OCI-LY1 (cell line): ENCODE results near the gene CASQ2.

Experiments
- H2AFZ ChIP-seq: fragments of 200-600 bp; sonication (generic), shearing (Covaris generic); 2 replicates; pipeline ENCODE4 v1.6.0; 2014; ENCODE audit warnings: antibody characterized with exemption, mild to moderate bottlenecking, low read length
- H3F3A ChIP-seq: fragments of 200-600 bp; sonication (generic), shearing (Covaris generic); 2 replicates; pipeline ENCODE4 v1.6.0; 2014; ENCODE audit warnings: mild to moderate bottlenecking, antibody characterized with exemption, low read length, moderate library complexity; ENCODE audit not compliant: insufficient read depth
- H3K27ac ChIP-seq: fragments of 200-600 bp; sonication (generic); 2 replicates; pipeline ENCODE4 v1.5.1; 2014; ENCODE audit warnings: low read length, mixed run types, mild to moderate bottlenecking, low read depth; ENCODE audit not compliant: poor library complexity, severe bottlenecking
- H3K27me3 ChIP-seq: fragments of 200-600 bp; sonication (generic); 2 replicates; pipeline ENCODE4 v1.6.0; 2014; ENCODE audit warnings: antibody characterized with exemption, mild to moderate bottlenecking, low read length, moderate library complexity; ENCODE audit not compliant: insufficient read depth
- H3K36me3 ChIP-seq: fragments of 200-600 bp; sonication (generic); 2 replicates; pipeline ENCODE4 v1.6.1; 2014; ENCODE audit warnings: mild to moderate bottlenecking, antibody characterized with exemption, low read length, moderate library complexity, mixed read lengths; ENCODE audit not compliant: insufficient read depth
- H3K4me1 ChIP-seq: fragments of 200-600 bp; sonication (generic); 2 replicates; pipeline ENCODE4 v1.5.1; 2014; ENCODE audit warnings: mild to moderate bottlenecking, low read length, moderate library complexity; ENCODE audit not compliant: insufficient read depth, severe bottlenecking
- H3K4me2 ChIP-seq: fragments of 200-600 bp; sonication (generic), shearing (Covaris generic); 2 replicates; pipeline ENCODE4 v1.6.1; 2014; ENCODE audit warnings: low read length
- H3K4me3 ChIP-seq: fragments of 200-600 bp; sonication (generic); 2 replicates; pipeline ENCODE4 v1.5.1; 2014; ENCODE audit warnings: low read length, low read depth, mild to moderate bottlenecking, mixed read lengths; ENCODE audit not compliant: poor library complexity, severe bottlenecking
- H3K79me2 ChIP-seq: fragments of 200-600 bp; shearing (Covaris generic); 2 replicates; pipeline ENCODE4 v1.6.1; 2016; ENCODE audit warnings: mixed run types, low read length, mixed read lengths; ENCODE audit not compliant: insufficient read depth
- H3K9ac ChIP-seq: fragments of 200-600 bp; sonication (generic), shearing (Covaris generic); 2 replicates; pipeline ENCODE4 v1.6.1; 2014; ENCODE audit warnings: mild to moderate bottlenecking, low read length, mixed read lengths
- H3K9me2 ChIP-seq: fragments of 200-600 bp; sonication (generic), shearing (Covaris generic); 2 replicates; pipeline ENCODE4 v1.6.1; 2014; ENCODE audit warnings: low read depth, mild to moderate bottlenecking, low read length, mixed read lengths
- H3K9me3 ChIP-seq: fragments of 200-600 bp; shearing (Covaris generic); 2 replicates; pipeline ENCODE4 v1.6.1; 2014; ENCODE audit warnings: low read length, mixed read lengths
- H4K20me1 ChIP-seq: fragments of 200-600 bp; sonication (generic), shearing (Covaris generic); 2 replicates; pipeline ENCODE4 v1.6.0; 2016; ENCODE audit warnings: mild to moderate bottlenecking, low read length; ENCODE audit not compliant: insufficient read depth
- CTCF ChIP-seq: fragments of 200-600 bp; sonication (generic), shearing (Covaris generic); IDR thresholded peaks from 2 replicates; pipeline ENCODE4 v1.5.1; 2017; ENCODE audit warnings: mild to moderate bottlenecking, antibody characterized with exemption, low read length, moderate library complexity, mixed read lengths
- EZH2 ChIP-seq: fragments of 200-600 bp; sonication (generic), shearing (Covaris generic); IDR thresholded peaks from 2 replicates; pipeline ENCODE4 v1.8.0; 2017; ENCODE audit warnings: borderline replicate concordance, mixed run types, mild to moderate bottlenecking, antibody characterized with exemption, low read length, moderate library complexity, mixed read lengths

Gene CASQ2

GRCh38 chr1:115705963-115706362 lies 62.6 kb downstream of the CASQ2 start:
- H2AFZ ChIP-seq = no peak overlapping the region
- H3K36me3 ChIP-seq = no peaks in the 10 kb centered on the region
- H3K4me3 ChIP-seq = no peak overlapping the region
- H3K4me1 ChIP-seq = no peaks in the 10 kb centered on the region
- no peaks in the 10 kb centered on the region for H3K27me3 ChIP-seq
- H3F3A ChIP-seq = no peaks in the 10 kb centered on the region
- TF ChIP-seq EZH2 (no peak), CTCF (no peak)
- no peaks in the 10 kb centered on the region for H3K9me3 ChIP-seq
- no peak overlapping the region for H3K4me2 ChIP-seq
- no peaks in the 10 kb centered on the region for H3K9me2 ChIP-seq
- no peak overlapping the region for H3K9ac ChIP-seq
- H3K79me2 ChIP-seq = no peaks in the 10 kb centered on the region
- H4K20me1 ChIP-seq = no peaks in the 10 kb centered on the region
- H3K27ac ChIP-seq = no peak overlapping the region

- Histone ChIP-seq H3K9me2 (no peaks in the 10 kb centered on the region), H2AFZ (no peak overlapping the region), H3K27ac (no peak overlapping the region), H4K20me1 (no peaks in the 10 kb centered on the region), H3K79me2 (no peaks in the 10 kb centered on the region), H3K36me3 (no peaks in the 10 kb centered on the region), H3K9ac (no peak overlapping the region), H3K27me3 (no peaks in the 10 kb centered on the region), H3K4me2 (no peak overlapping the region), H3K4me3 (no peak overlapping the region), H3K4me1 (no peaks in the 10 kb centered on the region), H3F3A (no peaks in the 10 kb centered on the region), H3K9me3 (no peaks in the 10 kb centered on the region)
- TF ChIP-seq EZH2 = no peak
- no peak for TF ChIP-seq CTCF
Measured at GRCh38 chr1:115705085-115705951, 63.2 kb downstream of the CASQ2 start.

GRCh38 chr1:115702959-115703358 lies 65.6 kb downstream of the CASQ2 start:
- H3K9me2 ChIP-seq = no peaks in the 10 kb centered on the region
- no peaks in the 10 kb centered on the region for H3K36me3 ChIP-seq
- no peaks in the 10 kb centered on the region for H3F3A ChIP-seq

GRCh38 chr1:115701090-115701489 lies 67.4 kb downstream of the CASQ2 start:
- Histone ChIP-seq H3K27ac (no peak overlapping the region), H3K9me2 (no peaks in the 10 kb centered on the region), H3F3A (no peaks in the 10 kb centered on the region), H3K4me2 (no peak overlapping the region), H3K36me3 (no peaks in the 10 kb centered on the region), H3K9me3 (no peaks in the 10 kb centered on the region), H3K79me2 (no peaks in the 10 kb centered on the region), H2AFZ (no peak overlapping the region), H3K4me3 (no peak overlapping the region), H3K27me3 (no peaks in the 10 kb centered on the region), H4K20me1 (no peaks in the 10 kb centered on the region), H3K4me1 (no peaks in the 10 kb centered on the region), H3K9ac (no peak overlapping the region)
- no peak for TF ChIP-seq CTCF

More at GRCh38 chr1:115702959-115703358, 65.6 kb downstream of the CASQ2 start:
- Histone ChIP-seq H3K27me3 (no peaks in the 10 kb centered on the region), H4K20me1 (no peaks in the 10 kb centered on the region), H2AFZ (no peak overlapping the region), H3K9ac (no peak overlapping the region), H3K4me2 (no peak overlapping the region), H3K4me1 (no peaks in the 10 kb centered on the region), H3K27ac (no peak overlapping the region), H3K4me3 (no peak overlapping the region), H3K79me2 (no peaks in the 10 kb centered on the region), H3K9me3 (no peaks in the 10 kb centered on the region)
- no peak for TF ChIP-seq EZH2
